HG03432 (cell line): Measurements from ENCODE around the gene INKA1.
A peak's percentile ranks its signal among the peaks of the same experiment; 100 is the strongest.
"Not testable (repeated sequence)": the region's sequence is repeated elsewhere in the genome, so short reads cannot be mapped to it uniquely, and the experiment has no call there.

Source experiments
- ATAC-seq: cut with Tn5 transposase; IDR thresholded peaks from one replicate; pipeline ENCODE4 v1.9.1; 2021; ENCODE audit warnings: mild to moderate bottlenecking, moderate library complexity; ENCODE audit not compliant: unreplicated experiment

INKA1 gene

DNA sequence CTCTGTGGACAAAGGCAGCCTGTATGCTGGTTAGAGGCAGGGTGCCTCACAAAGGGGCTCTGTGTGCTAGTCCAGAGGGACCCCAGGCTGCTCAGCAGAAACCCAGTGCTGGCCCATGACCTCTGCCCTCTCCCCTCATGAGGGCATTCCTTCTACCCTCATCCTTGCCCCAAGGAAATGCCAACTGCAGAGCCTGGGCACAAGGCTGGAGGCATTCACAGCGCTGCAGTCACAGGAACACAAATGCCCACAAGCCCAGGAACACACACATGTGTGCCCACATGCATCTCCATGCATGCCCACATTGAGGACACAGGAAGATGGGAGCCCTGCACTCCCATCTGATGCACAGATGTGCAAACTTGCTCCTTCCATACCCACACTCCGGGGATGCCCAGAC lies 3.8 kb downstream of the INKA1 start:
- ATAC-seq = no peak

DNA sequence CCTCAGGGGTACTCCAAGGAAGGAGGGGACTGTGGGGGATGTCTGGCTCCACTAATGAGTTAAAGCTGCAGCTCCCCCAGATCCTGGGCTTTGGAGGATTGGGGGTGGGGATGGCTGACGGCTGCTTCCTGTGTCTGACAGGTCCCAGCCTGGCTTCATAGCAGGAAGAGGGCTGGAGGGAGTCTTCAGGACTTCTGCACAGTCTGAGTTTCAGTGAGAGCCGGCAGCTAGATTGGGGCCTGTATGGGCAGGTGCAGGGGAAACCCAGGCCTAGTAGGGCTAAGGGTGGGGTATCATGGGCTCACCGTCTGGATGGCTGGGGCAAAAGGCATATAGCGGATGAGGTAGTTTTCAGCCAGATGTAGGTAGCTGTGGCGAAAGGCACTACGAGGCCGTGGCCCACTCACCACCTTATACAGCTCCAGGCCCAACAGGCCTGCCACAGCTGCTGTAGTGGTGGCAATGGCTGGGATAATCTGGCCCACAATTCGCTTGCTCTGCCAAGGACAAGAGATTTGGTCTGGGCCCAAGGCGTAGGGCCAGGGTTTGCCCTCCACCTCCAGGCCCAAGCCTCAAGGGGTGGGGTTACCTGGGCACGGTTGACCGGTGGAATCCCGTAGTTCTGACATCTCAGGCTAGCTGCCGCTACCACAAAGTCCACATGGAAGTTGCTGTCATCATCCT lies 4.5 kb downstream of the INKA1 start:
- no peak for ATAC-seq

DNA sequence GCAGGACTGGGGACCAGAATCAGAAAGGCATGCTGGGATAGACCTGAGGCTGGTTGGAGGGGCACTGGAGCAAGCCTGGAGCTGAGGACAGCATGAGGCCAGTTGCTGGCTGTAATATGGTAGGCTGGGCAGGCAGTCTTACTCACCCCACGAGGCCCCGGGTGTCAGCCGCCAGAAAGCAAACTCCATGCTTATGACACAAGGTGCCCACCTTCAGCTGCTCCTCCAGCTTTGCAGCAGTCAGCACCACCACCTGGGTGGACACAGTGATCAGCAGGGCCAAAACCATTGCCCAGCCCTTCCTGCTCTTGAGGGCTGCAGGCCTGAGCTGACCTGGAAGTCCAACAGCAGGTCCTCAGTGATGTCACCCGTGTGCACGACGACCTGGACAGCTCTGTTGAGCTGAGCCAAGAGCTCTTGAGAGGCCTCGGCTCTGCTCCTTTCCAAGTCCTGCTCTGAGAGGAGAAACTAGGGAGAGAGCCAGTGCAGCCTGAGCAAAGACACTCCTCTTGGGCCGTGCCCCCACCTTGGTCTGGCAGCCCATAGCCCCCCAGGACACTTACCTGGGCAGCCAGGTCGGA lies 9.9 kb downstream of the INKA1 start:
- ATAC-seq = no peak

DNA sequence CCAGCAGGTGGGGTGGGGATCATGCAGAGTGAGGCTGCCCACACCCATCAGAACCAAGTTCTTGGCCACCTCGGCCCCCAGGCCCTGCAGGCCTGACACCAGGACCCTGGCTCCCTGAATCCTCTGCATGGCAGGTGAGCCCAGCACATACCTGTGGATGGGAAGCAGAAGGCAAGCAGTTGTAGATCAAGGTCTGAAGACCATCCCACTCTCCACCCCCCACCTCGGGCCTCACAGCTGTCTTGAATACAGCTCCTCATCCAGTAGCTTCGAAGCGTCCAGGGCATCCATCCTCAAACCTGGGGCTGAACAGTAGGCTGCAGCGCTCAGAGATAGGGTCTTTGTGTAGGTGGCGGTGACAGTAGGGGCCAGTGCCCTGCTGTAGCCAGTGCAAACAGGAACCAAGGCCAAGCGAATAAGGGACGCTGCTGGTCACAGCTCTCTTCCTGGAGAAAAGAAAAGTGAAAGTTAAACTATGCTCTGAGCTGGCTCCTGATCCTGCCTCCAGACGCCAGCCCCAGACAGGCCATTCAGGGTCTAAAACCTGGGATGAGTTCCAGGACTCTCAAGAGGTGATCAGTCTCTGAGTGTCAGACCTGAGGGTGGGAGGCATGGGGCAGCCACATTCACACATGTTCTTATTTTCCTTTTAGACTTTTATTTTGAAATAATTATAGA lies 10.6 kb downstream of the INKA1 start, which contains the start of gene UBA7:
Gene UBA7 (minus strand): TSS at position 457 of the 678 bp plus-strand sequence. CDS start 166 bp downstream, at position 291.
- ATAC-seq = peak; percentile 60

DNA sequence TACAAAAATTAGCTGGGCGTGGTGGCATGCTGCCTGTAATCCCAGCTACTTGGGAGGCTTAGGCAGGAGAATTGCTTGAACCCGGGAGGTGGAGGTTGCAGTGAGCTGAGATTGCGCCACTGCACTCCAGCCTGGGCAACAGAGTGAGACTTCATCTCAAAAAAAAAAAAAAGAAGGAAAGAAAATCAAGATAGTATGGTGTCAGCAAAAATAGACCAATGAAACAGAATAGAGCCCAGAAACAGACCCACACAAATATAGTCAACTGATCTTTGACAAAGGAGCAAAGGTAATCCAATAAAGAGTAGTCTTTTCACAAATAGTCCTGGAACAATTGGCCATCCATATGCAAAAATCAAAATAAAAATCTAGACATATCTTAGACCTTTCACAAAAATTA lies 20.1 kb downstream of the INKA1 start:
- not testable (repeated sequence) for ATAC-seq

DNA sequence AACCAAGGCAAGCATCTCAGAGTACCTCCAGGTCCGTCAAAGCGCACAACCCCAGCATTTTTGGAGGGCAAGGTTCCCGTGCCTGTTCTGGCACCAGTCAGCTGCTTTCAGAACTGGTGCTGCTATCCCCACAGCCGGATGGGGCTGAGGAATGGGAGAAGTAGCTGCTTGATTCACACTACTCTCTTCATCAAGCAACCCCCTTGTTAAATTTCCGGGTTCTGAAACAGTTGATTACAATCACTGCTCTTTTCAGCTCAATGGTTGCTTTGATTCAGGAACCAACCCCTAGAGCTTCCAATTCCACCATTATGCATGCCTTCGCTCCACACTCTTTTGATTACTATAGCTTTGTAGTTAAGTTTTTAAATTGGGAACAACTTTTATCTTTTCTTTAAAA lies 23.0 kb downstream of the INKA1 start:
- no peak for ATAC-seq

DNA sequence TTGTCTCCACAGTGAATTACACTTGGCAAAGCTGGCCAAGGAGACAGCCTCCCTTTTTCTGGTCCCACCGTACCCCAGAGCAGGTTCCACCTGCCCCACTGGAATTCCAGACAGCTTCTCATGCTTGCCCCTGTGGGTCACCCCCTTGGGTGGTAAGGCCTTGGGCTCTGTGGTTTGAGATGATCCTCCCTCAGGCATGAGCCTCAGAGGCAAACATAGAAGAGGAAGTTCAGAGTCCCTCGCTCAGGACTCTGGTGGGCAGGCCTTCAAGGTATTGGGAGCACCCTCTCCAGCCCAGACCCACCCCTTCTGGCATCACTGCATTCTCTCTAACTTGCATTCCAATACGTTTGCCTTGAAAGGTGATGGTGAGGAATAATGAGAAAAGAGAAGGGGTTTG lies 28.3 kb downstream of the INKA1 start:
- no peak for ATAC-seq

DNA sequence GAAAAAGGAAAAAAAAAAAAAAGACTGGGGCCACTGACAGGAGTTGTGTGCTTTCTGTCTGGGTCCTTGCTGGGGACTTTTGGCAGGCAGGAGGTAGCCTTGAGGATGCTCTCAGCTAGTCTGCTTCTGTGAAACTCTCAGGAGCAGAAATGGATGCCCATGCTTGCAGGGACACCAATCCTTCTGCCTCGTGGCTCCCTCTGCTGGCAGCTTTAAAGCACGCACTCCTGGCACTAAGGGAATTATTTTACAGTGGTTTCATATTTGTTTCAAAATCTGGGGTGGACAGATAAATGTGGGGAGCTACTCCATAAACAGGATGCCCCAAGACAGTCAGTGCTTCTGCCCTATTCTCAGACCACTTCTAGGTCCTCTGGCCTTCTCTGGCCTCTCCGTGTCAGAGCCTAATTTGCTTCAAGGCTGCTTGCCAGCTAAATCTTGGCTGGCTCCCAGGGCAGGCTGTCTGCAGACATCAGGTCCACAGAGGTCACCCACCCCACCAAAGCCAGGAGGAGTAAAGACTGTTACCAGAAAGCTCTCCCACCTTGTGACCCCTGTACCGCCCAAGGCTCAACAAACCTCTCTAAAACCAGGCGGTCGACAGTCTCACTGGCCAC lies 36.2 kb downstream of the INKA1 start:
- ATAC-seq = no peak

DNA sequence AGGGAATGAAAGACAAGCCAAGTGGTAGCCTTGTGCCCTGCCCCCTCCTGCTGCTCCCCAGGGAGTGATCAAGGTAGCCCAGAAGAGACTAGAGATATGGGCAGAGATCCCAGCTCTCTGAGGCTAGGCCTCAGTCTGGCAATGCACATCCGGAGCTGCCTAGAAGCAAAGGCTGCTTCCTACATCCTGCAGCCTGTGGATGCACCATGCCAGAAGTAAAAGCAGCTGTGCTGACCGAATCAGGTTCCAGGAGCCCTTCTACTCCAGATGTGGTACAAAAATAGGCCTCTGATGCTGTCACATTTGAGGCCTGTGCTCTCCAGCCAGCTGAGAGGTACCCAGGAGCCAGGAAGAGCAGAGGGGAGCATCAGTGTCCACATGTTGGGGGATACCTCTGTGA lies 37.3 kb downstream of the INKA1 start:
- no peak for ATAC-seq

DNA sequence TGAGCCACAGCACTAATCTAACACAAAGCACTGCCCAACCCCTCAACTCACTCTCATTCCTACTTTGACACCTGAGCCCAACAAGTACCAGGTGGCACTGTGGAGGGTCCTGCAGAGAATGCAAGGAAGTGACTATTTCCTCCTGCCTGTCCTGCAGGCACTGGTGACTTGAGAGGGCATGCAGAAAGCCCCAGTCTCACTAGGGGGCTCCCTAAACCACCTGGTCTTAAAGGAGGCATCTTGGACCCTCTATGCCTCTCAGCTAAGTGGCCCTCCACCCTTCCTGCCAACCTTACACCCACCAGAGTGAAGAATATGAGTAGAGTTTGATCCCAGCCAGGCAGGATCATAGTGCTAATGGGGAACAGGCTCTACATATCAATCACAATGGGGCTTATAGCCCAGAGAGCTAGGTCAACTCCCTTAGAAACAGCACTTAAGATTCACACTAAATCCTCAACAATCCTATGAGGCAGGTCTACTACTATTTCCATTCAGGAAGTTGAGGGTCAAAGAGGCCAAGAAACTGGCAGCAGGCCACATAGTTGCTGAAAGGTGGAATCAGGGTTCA lies 38.1 kb downstream of the INKA1 start:
- no peak for ATAC-seq

DNA sequence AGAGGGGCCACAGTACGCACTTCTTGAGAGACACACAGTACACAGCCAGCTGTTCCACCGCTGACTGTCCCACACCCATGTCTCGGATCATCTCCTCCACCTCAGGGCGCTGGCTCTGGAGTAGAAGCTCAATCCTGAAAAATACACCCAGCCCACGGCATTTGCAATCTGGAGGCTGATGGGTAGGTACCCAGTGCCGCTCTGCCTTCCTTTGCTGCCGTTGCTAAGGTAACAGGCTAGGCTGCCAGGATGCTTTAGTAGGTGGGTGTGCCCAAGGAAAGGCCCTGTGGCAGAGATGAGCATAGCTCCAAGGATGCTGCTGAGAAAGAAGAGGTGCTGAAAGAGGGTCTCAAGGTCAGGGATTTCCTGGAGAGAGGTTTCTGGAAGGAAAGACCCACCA lies 38.7 kb downstream of the INKA1 start:
- ATAC-seq = no peak

DNA sequence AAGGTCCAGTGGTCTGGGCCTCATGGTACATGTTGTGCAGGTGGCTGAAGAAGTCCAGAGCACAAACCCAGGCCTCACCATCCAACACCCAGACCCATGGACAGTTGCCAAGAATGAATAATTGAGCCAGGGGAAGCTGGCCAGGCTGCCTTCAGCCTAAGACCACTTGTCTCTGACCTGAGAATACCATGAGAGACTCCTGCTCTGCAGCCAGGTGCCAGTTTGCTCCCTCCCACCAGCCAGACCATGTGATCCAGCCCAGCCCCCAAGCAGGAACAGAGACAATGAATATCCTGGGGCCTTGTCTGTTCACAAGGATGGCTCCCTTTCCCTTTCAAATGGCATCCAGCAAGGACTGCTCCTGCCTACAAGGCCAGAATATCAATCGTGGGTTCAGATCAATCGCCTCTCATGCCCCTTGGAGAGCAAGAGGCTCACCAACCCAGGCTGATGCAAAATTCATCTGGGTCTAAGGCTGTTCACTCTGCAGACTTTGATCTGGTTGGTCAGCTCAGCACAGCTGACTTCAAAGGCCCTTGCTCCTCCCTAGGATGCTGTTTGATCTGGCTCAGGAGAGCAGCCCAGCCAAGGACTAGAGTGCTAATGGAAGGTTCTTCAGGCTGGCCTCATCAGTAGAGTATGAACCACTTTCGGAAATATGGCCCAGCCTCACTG lies 39.9 kb downstream of the INKA1 start:
- no peak for ATAC-seq

DNA sequence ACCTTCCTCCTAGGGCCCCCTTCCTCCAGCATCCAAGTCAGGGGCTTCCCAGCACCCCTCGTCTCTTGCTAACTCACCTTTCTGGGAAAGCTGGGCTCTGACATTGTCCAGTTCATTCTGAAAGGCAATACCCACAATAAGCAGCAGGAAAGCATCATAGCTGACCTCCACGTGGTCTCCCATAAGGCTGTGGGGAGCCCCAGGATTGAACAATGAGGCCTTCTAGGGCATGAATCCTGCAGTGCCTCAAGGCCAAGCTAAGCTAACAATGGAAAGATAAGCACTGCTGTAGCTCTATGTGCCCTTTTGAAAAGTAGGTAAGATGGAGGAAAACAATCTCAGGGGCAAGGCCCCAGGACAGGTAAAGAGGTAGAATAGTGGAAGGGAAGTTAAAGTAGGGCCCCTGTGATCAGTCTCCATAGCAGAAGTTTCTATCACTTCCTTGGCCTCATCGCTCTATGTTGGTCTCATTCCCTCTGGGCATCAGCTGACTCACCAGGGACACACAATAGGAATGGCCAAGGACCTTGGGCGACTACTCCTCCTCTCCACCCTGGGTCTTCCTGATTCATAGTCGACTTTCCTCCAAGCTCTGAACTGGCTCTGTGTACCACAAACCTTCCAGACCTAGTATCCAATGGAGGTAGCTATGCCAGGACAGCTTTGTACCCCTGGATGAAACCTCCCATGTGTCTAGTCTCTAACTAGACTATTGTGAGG lies 41.6 kb downstream of the INKA1 start:
- ATAC-seq = no peak

DNA sequence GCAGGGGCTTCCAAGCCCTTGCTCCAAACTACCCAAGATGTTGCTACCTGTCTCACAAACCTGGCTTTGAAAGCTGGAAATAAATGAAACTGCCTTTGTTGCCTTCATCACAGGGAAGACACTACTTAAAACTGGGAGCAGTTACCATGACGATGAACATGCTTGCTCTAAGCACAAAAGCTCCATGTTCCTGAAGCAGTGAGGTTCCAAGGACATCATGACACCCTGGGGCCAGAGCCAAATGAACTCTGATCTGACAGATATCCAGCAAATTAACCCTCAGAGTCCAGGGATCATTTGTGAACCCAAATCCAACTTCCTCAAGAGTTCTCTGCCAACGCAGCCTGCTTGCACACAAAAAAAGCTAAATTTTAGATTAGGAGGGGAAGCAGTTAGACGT lies 42.6 kb downstream of the INKA1 start:
- ATAC-seq = no peak
